Astrocyte (in vitro differentiated cells and primary cell): ENCODE measurements around the gene TAF7L. TPM values are rescaled to one million over a fixed set of nuclear protein-coding genes. Genes with fewer than 3 reads are reported as not detected.

Source experiments
- DNase-seq: peaks from one replicate; pipeline ENCODE4 v3.0.0-alpha.2; 2010; ENCODE audit warnings: low read depth
- FAIRE-seq: peaks from 2 replicates; lab custom pipeline; 2011; peaks lifted over from hg19 to GRCh38; lab: Jason Lieb, UNC
- H2AFZ ChIP-seq: 2 replicates; pipeline ENCODE4 v1.6.0; 2012; ENCODE audit warnings: low read depth, low read length, inconsistent platforms
- H3K27ac ChIP-seq: 2 replicates; pipeline ENCODE4 v1.5.1; 2011; ENCODE audit warnings: low read depth, low read length, inconsistent platforms
- H3K27me3 ChIP-seq: 2 replicates; pipeline ENCODE4 v1.6.0; 2011; ENCODE audit warnings: low read length, inconsistent platforms; ENCODE audit not compliant: insufficient read depth
- H3K36me3 ChIP-seq: 2 replicates; pipeline ENCODE4 v1.5.1; 2011; ENCODE audit warnings: low read length, inconsistent platforms; ENCODE audit not compliant: insufficient read depth
- H3K4me1 ChIP-seq: 2 replicates; pipeline ENCODE4 v1.5.1; 2011; ENCODE audit warnings: low read length, inconsistent platforms; ENCODE audit not compliant: insufficient read depth
- H3K4me2 ChIP-seq: 2 replicates; pipeline ENCODE4 v1.6.0; 2012; ENCODE audit warnings: low read length, inconsistent platforms
- H3K4me3 ChIP-seq: 2 replicates; pipeline ENCODE4 v1.5.1; 2011; ENCODE audit warnings: low read depth, mild to moderate bottlenecking, low read length, inconsistent platforms; ENCODE audit not compliant: insufficient read depth
- H3K79me2 ChIP-seq: 2 replicates; pipeline ENCODE4 v1.6.0; 2012; ENCODE audit warnings: mild to moderate bottlenecking, low read length, inconsistent platforms; ENCODE audit not compliant: insufficient read depth
- H3K9ac ChIP-seq: 2 replicates; pipeline ENCODE4 v1.6.0; 2012; ENCODE audit warnings: mild to moderate bottlenecking, low read length, inconsistent platforms
- H3K9me3 ChIP-seq: 2 replicates; pipeline ENCODE4 v1.5.1; 2012; ENCODE audit warnings: low read depth, mild to moderate bottlenecking, low read length, inconsistent platforms; ENCODE audit not compliant: insufficient read depth
- H4K20me1 ChIP-seq: 2 replicates; pipeline ENCODE4 v1.6.0; 2012; ENCODE audit warnings: low read length, inconsistent platforms; ENCODE audit not compliant: insufficient read depth
- H3K27ac Mint-ChIP-seq: one replicate; pipeline ENCODE4 v1.8.0; 2021; ENCODE audit warnings: mild to moderate bottlenecking, mixed read lengths; ENCODE audit not compliant: unreplicated experiment
- H3K27me3 Mint-ChIP-seq: one replicate; pipeline ENCODE4 v1.8.0; 2021; ENCODE audit warnings: low read depth, mixed read lengths; ENCODE audit not compliant: unreplicated experiment
- H3K36me3 Mint-ChIP-seq: one replicate; pipeline ENCODE4 v1.8.0; 2021; ENCODE audit warnings: low read depth, mixed read lengths; ENCODE audit not compliant: unreplicated experiment
- H3K4me1 Mint-ChIP-seq: one replicate; pipeline ENCODE4 v1.8.0; 2021; ENCODE audit warnings: low read depth, mixed read lengths; ENCODE audit not compliant: unreplicated experiment
- H3K4me3 Mint-ChIP-seq: one replicate; pipeline ENCODE4 v1.8.0; 2021; ENCODE audit warnings: mild to moderate bottlenecking, moderate library complexity, mixed read lengths; ENCODE audit not compliant: unreplicated experiment
- H3K9me3 Mint-ChIP-seq: one replicate; pipeline ENCODE4 v1.8.0; 2021; ENCODE audit warnings: mild to moderate bottlenecking, mixed read lengths; ENCODE audit not compliant: unreplicated experiment
- EZH2 ChIP-seq: IDR thresholded peaks from 2 replicates; pipeline ENCODE4 v1.6.1; 2012; ENCODE audit warnings: mild to moderate bottlenecking, low read length, inconsistent platforms; ENCODE audit not compliant: insufficient read depth
- total RNA-seq: library from RNA; stranded (reverse); gene quantifications from 2 replicates; pipeline ENCODE4 v1.2.1, GENCODE V29; 2021
- TF ChIP-seq, protein P1 (sequence below): IDR thresholded peaks from 2 replicates; pipeline ENCODE4 v1.5.1; 2011; ENCODE audit warnings: low read depth, mild to moderate bottlenecking, inconsistent platforms, low read length, moderate library complexity; ENCODE audit not compliant: insufficient read depth

TAF7L gene
- total RNA-seq, 1 donor from 2014 or later = 0.27 TPM

DNA sequence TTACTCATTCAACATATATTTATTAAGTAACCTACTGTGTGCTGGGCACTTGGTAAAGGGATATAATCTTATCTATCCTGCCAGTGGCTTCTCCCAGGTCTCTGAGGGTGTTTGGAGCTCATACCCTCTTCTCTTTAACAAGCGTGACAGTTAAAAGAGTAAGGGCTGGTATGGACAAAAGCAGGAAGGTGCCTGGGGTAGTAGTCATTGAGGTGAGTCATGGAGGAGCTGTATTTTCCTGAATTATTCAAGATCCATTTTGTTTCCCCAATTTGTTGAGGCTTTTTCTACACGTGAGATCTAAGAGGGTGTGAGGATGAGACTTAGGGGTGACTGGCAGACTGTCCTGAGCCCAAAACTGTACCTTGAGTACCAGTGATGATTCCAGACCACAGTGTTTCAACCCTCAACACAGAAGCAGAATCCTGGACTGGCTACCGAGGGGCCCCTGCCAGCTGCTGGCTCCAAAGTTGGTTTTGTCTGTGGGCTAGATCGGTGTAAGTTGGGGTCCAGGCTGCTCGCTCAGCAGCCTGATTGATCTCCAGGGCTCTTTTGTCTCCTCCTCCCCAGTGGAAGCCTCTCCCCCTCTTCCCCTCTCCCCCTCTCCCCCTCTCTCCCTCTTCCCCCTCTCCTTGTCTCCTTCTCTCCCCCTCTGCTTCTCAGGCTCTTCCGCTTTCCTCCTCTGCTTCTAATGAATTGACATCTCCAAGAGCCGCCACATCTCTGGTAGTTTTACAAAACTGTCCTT is 71.8 kb downstream of the TAF7L start, which contains the start of gene DRP2:
TSS of gene DRP2 (plus strand) at position 671 of the 748 bp plus-strand sequence. CDS start 11,862 bp downstream, outside the sequence.
- H3K4me2 ChIP-seq = peak within 1 kb of the TSS; percentile 89
- peaks cover 18% of the 10 kb centered on the region for H3K79me2 ChIP-seq
- H3K4me3 Mint-ChIP-seq = peak within 1 kb of the TSS; percentile 79

More for the DNA sequence above, 71.8 kb downstream of the TAF7L start, which contains the start of gene DRP2:
- Mint-ChIP-seq H3K9me3 (no peaks in the 10 kb centered on the region), H3K27ac (peak within 1 kb of the TSS; percentile 96), H3K4me1 (peaks cover 10% of the 10 kb centered on the region), H3K27me3 (no peaks in the 10 kb centered on the region), H3K36me3 (no peaks in the 10 kb centered on the region)
- no peaks in the 10 kb centered on the region for H3K9me3 ChIP-seq
- peak within 1 kb of the TSS; percentile 92 for H3K27ac ChIP-seq
- peak within 1 kb of the TSS; percentile 57 for H3K4me3 ChIP-seq
- TF ChIP-seq, protein P1, sequence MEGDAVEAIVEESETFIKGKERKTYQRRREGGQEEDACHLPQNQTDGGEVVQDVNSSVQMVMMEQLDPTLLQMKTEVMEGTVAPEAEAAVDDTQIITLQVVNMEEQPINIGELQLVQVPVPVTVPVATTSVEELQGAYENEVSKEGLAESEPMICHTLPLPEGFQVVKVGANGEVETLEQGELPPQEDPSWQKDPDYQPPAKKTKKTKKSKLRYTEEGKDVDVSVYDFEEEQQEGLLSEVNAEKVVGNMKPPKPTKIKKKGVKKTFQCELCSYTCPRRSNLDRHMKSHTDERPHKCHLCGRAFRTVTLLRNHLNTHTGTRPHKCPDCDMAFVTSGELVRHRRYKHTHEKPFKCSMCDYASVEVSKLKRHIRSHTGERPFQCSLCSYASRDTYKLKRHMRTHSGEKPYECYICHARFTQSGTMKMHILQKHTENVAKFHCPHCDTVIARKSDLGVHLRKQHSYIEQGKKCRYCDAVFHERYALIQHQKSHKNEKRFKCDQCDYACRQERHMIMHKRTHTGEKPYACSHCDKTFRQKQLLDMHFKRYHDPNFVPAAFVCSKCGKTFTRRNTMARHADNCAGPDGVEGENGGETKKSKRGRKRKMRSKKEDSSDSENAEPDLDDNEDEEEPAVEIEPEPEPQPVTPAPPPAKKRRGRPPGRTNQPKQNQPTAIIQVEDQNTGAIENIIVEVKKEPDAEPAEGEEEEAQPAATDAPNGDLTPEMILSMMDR = no peak
- TF ChIP-seq EZH2 = no peak
- H3K27me3 ChIP-seq = no peaks in the 10 kb centered on the region
- H2AFZ ChIP-seq = peak within 1 kb of the TSS; percentile 85
- H3K36me3 ChIP-seq = no peaks in the 10 kb centered on the region
- H3K9ac ChIP-seq = peak within 1 kb of the TSS; percentile 87
- no peaks in the 10 kb centered on the region for H4K20me1 ChIP-seq
- FAIRE-seq (peak; percentile 77), DNase-seq (peak; percentile 52)
- peaks cover 22% of the 10 kb centered on the region for H3K4me1 ChIP-seq

Other genes with a start within 250 kb of the TAF7L start
- gene TRMT2B, start 239.2 kb downstream of the TAF7L start, total RNA-seq = 7.2 and 8.3 TPM in 2 replicates
- 0.77 and 0.89 TPM in 2 replicates for gene TMEM35A, start 212.5 kb downstream of the TAF7L start, total RNA-seq
- 3.1 and 5.0 TPM in 2 replicates for gene CENPI, start 193.1 kb downstream of the TAF7L start, total RNA-seq
- 4.2 and 5.4 TPM in 2 replicates for gene DRP2, start 71.5 kb downstream of the TAF7L start, total RNA-seq
- 16.7 and 18.5 TPM in 2 replicates for gene TIMM8A, start 57.4 kb upstream of the TAF7L start, total RNA-seq
- gene BTK, start 94.9 kb upstream of the TAF7L start, total RNA-seq = 0.43 and 0.79 TPM in 2 replicates
- gene RPL36A, start 99.7 kb upstream of the TAF7L start, total RNA-seq = 185 and 186 TPM in 2 replicates
- 48.0 and 51.9 TPM in 2 replicates for gene GLA, start 116.6 kb upstream of the TAF7L start, total RNA-seq
- 47.5 and 48.9 TPM in 2 replicates for gene HNRNPH2, start 116.9 kb upstream of the TAF7L start, total RNA-seq
- 9.6 and 10.8 TPM in 2 replicates for gene ARMCX4, start 194.1 kb upstream of the TAF7L start, total RNA-seq